GM21367 (cell line): ENCODE measurements around the gene CLEC2A.
"Not testable (repeated sequence)": the region's sequence is repeated elsewhere in the genome, so short reads cannot be mapped to it uniquely, and the experiment has no call there.

ENCODE experiments used
- ATAC-seq: cut with Tn5 transposase; IDR thresholded peaks from one replicate; pipeline ENCODE4 v1.9.1; 2021; ENCODE audit not compliant: unreplicated experiment

The CLEC2A gene, protein sequence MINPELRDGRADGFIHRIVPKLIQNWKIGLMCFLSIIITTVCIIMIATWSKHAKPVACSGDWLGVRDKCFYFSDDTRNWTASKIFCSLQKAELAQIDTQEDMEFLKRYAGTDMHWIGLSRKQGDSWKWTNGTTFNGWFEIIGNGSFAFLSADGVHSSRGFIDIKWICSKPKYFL

GRCh38 chr12:9932270-9932669 lies at the start of gene CLEC2A:
CLEC2A (minus strand) TSS chr12:9932370; CDS start chr12:9932329, 41 bp downstream.
- no peak for ATAC-seq

GRCh38 chr12:9980126-9980525 lies 48.0 kb upstream of the CLEC2A start:
- ATAC-seq: no peak

GRCh38 chr12:9977916-9978315 lies 45.7 kb upstream of the CLEC2A start:
- ATAC-seq: no peak

GRCh38 chr12:9976626-9977025 lies 44.5 kb upstream of the CLEC2A start:
- ATAC-seq: not testable (repeated sequence)

GRCh38 chr12:9975614-9976013 lies 43.4 kb upstream of the CLEC2A start:
- ATAC-seq: no peak

- not testable (repeated sequence) for ATAC-seq
Measured at GRCh38 chr12:9974731-9975130, 42.6 kb upstream of the CLEC2A start.

DNA sequence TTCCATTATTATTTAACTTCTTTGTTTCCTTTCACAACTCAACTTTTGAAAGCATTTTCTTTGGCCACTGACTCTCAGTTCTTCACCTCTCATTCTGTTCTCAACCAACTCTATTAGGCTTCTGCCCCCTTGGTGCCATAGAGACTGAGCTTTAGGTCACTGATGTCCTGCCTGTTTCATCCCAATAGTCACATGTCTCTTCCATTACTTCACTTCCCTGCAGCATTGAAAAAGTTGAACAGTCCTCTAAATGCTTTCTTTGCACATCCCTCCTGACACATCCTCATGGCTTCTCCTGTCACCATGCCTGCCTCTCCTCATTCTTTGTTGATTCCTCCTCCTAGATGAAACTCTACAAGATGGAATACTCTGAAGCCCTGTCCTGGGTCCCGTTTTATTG lies 41.8 kb upstream of the CLEC2A start:
- no peak for ATAC-seq

DNA sequence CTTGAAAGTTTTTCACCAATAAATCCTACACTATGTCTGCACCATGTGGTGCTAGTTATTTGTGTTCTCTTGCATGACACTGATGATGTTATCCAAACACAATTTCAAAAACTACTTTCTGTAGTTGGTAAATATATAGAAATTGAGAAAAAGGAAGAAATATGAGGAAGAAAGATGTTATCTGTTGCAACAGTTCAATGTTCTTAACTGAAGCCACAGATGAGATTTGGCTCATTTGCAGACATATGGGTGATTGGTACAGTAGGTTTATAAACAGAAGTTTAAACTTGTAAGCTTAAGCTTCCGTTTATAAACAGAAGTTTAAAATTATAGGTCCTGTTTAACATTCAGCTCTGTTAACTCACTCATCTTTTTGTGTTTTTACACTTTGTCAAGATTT lies 39.0 kb upstream of the CLEC2A start, which contains the start of gene CLEC12A:
Gene CLEC12A, plus strand, starts transcription at position 229 of the 400 bp plus-strand sequence. CDS start 188 bp downstream, outside the sequence.
- ATAC-seq: no peak

- no peak for ATAC-seq
Measured at GRCh38 chr12:9969673-9970072, 37.5 kb upstream of the CLEC2A start.

GRCh38 chr12:9961901-9962300 lies 29.7 kb upstream of the CLEC2A start:
- ATAC-seq: no peak

DNA sequence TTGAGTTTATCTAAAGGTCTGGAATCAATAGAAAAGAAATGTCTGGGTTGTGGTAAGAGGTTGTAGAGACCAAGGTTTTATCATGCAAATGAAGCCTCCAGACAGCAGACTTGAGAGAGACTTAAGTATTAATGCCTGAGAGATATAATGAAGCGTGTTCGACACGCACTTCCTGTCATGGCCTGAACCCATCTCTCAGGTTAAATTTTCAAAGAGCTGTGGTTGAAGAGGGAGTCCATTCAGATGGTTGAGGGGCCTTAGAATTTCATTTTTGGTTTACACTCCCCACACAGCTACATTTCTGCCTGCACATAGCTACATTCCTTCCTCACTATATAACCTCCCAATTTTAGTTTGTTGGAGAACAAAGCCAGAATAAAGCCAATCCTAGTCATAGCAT lies 28.9 kb upstream of the CLEC2A start:
- ATAC-seq: no peak

DNA sequence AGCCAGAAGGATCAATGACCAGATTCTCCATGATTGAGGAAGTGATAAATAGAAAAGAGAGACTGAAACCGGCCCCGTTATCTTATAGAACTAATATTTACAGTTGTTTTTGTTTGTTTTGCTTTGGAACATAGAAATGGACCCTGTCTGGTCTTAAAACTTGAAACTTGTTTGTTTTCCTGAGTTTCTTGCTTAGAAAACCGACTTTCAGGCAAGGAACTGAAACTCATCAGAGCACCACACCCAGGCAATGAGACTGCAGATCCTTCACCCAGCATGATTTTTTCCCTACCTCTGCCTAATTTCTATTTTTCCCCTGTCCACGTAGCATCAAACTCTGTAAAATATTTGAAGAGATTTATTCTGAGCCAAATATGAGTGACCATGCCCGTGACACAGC lies 28.4 kb upstream of the CLEC2A start:
- no peak for ATAC-seq

DNA sequence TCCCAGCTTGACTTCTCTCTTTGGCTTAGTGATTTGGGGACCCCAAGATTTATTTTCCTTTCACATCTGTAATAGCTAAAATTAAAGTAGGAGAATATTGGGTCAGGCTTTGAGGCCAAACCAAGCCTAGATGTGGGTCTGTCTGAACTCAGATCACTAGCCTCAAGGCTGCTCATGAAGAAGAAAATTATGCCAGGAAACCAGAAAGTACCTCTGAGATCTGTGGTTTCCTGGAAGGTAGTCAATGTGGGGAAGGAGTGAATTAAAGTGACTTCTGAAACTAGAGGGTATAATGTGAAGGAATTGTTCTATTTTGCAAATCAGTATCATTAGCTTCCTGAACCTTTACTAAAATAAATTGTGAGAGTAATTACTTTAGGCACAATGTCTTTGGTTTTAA lies 25.7 kb upstream of the CLEC2A start:
- no peak for ATAC-seq

GRCh38 chr12:9952954-9953729 lies 21.0 kb upstream of the CLEC2A start:
- ATAC-seq: not testable (repeated sequence)

DNA sequence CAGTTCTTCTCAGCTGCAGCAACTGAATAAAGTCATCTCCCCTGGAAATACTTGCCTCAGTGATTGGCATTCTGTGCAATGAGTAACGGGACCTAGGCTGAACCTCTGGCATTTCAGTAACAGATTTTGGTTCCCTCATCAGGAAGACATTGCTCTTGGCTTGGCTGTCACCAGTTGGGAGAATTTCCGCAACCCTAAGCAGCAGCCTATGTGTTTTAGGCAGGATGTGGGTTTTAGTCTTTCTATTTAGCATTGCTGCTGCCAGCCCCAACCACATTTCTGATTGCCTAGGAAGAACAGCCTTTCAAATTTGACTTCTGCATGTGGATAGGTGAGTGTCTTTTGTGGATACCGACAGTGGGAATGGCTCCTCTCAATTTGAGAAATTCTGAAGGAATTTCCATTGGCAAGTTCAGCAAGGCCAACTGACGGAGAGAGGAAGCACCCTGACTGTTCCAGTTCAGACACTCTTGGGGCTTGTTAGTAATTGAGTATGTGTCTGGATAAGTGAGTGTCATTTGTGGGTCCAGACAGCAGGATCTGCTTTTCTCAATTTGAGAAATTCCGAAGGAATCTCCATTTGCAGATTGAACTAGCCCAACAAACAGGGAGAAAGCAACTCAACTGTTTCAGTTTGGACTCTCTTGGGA lies 19.0 kb upstream of the CLEC2A start:
- no peak for ATAC-seq

DNA sequence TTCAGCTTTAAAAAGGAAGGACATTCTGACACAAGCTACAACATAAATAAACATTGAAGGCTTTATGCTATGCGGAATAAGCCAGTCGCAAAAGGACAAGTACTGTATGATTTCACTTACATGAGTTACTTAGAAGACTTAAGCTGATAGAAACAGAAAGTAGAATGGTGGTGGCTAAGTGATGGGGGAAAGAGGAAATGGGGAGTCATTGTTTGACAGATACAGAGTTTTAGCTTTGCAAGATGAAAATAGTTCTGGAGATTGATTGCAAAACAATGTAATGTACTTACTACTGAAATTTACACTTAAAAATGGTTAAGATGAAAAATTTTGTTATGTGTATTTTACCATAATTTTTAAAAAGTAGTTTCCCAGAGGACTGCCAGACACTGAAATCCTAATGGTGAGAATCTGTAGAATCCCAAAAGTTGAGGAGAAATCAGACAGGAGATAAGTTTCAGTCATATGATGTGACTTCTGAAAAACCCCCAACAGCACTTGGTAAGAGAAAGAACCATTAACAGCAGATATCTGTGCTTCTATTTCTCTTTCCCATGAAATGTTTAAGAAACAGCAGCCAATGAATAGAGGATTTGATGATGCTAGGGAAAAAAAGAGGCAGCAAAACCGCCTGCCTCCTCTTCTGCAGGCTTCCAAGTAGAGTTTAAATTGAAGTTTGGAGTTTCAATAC lies 16.6 kb upstream of the CLEC2A start:
- ATAC-seq: peak; percentile 93

DNA sequence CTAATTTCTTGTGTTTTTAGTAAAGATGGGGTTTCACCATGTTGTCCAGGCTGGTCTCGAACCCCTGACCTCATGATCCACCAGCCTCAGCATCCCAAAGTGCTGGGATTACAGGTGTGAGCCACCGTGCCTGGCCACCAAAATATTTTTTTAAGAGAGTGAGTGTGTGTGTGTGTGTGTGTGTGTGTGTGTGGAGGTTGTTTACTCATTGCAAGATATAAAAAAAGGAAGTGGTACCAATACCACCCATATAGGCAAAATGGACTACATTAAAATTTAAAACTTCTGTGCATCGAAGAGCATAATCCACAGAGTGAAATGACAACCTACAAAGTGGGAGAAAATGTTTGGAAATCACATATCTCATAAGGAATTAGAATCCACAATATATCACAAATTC lies 15.5 kb upstream of the CLEC2A start:
- no peak for ATAC-seq

DNA sequence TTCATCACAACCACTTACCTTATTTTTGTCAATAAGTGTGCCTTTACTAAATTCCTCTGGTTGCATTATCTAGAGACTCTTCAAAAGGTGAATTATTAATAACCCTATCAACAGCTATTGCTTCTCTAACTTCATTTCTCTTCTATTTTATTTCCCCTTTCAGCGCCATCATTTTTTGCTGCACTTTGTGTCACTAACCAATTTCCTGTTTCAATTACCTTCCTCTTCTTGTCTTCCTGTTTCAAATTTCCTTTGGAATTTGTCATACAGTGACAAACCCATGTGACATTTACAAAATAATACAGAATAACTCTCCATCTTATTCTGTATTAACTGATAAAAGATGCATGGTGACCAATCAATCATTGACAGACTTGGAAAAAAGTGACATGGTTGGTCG lies 12.2 kb upstream of the CLEC2A start:
- no peak for ATAC-seq

DNA sequence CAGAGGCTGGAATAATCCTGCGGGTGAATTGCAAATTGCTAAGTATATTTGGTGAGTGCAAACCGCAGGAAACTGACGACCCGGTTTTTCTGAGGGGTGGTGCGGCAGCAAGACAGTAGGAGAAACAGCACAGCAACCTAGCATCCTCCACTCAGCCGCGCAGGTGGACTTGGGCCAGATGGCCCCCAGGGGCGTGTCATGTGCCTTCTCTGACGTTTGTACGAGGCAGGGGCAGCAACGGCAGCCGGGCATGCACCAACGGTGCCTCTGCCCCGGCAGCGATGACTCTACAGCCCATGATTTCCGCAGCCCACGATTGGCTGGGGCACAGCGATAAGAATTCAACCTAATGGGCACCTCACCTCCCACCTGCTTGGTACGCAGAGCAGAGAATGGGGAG lies 11.1 kb upstream of the CLEC2A start:
- ATAC-seq: peak; percentile 44

GRCh38 chr12:9941838-9942237 lies 9.7 kb upstream of the CLEC2A start:
- no peak for ATAC-seq

DNA sequence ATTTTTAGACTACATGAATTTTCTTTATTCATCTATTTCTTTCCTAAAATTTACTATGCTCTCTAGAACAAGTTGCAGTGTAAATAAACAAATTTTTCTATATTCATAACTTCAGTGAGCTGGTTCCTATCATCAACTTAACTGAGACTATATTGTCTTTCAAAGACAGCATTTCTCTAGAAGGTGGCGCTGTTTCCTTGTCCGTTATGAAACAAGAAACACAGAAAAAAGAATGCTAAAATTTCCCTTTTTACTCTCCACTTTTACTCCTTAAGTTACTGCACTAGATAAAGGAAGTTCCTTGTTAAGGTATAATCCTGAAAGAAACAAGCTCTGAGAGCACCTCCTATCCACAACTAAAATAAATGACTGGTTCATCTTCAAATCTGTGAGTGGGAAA lies 8.2 kb upstream of the CLEC2A start:
- ATAC-seq: no peak
